ENCODE results near the gene NFIX. TPM values are rescaled to one million over a fixed set of nuclear protein-coding genes. Genes with fewer than 3 reads are reported as not detected.

NFIX gene
- total RNA-seq, 2 experiments from 2014 or later = 6.2 to 6.4 TPM

GRCh38 chr19:12983542-12984142 lies 11.6 kb upstream of the NFIX start:
- H3K36me3 Mint-ChIP-seq (ENCODE audit: low read depth) = no peaks in the 10 kb centered on the region
- H3K27me3 Mint-ChIP-seq (ENCODE audit: low read depth) = no peaks in the 10 kb centered on the region
- no peak overlapping the region for H3K4me3 Mint-ChIP-seq
- H3K27ac Mint-ChIP-seq = no peak overlapping the region
- peak; percentile 81 for DNase-seq
- no peaks in the 10 kb centered on the region for H3K4me1 Mint-ChIP-seq (ENCODE audit: low read depth)
- CTCF ChIA-PET = interaction anchor here (0.6 to 5.3 kb wide), 7 partner anchors 16 to 746 kb away, joined by 3 to 53 read pairs (median 4); no protein-coding TSS in a partner anchor
- H3K9me3 Mint-ChIP-seq = no peaks in the 10 kb centered on the region
- intact Hi-C loops (cut with micrococcal nuclease) = loop anchor here (1.0 to 2.0 kb wide), 3 partner anchors 47 to 78 kb away; no protein-coding TSS in a partner anchor

- no peaks in the 10 kb centered on the region for H3K4me1 Mint-ChIP-seq (ENCODE audit: low read depth)
- intact Hi-C loops (cut with micrococcal nuclease) = no loop called here
- CTCF ChIA-PET = interaction anchor here (0.6 to 5.3 kb wide), 8 partner anchors 16 to 746 kb away, joined by 3 to 53 read pairs (median 4); no protein-coding TSS in a partner anchor
- no peak for DNase-seq
- no peaks in the 10 kb centered on the region for H3K36me3 Mint-ChIP-seq (ENCODE audit: low read depth)
- no peak overlapping the region for H3K4me3 Mint-ChIP-seq
- no peaks in the 10 kb centered on the region for H3K27me3 Mint-ChIP-seq (ENCODE audit: low read depth)
- no peaks in the 10 kb centered on the region for H3K9me3 Mint-ChIP-seq
- H3K27ac Mint-ChIP-seq = no peak overlapping the region
Observed at GRCh38 chr19:12984143-12984627, 11.1 kb upstream of the NFIX start.

GRCh38 chr19:12984683-12985048 lies 10.6 kb upstream of the NFIX start:
- Mint-ChIP-seq H3K36me3 (ENCODE audit: low read depth) (no peaks in the 10 kb centered on the region), H3K27me3 (ENCODE audit: low read depth) (no peaks in the 10 kb centered on the region), H3K4me3 (no peak overlapping the region), H3K4me1 (ENCODE audit: low read depth) (no peaks in the 10 kb centered on the region), H3K27ac (no peak overlapping the region), H3K9me3 (no peaks in the 10 kb centered on the region)
- no peak for DNase-seq
- CTCF ChIA-PET = interaction anchor here (1.0 to 5.3 kb wide), 6 partner anchors 19 to 110 kb away, joined by 3 to 53 read pairs (median 4); no protein-coding TSS in a partner anchor
- intact Hi-C loops (cut with micrococcal nuclease) = no loop called here

GRCh38 chr19:12985049-12985776 lies 10.1 kb upstream of the NFIX start:
- intact Hi-C loops (cut with micrococcal nuclease) = no loop called here
- CTCF ChIA-PET = interaction anchor here (0.9 to 5.3 kb wide), 8 partner anchors 9 to 119 kb away, joined by 3 to 53 read pairs (median 4); no protein-coding TSS in a partner anchor
- Mint-ChIP-seq H3K4me1 (ENCODE audit: low read depth) (no peaks in the 10 kb centered on the region), H3K27ac (no peak overlapping the region), H3K9me3 (no peaks in the 10 kb centered on the region), H3K27me3 (ENCODE audit: low read depth) (no peaks in the 10 kb centered on the region), H3K4me3 (no peak overlapping the region), H3K36me3 (ENCODE audit: low read depth) (no peaks in the 10 kb centered on the region)
- no peak for DNase-seq

GRCh38 chr19:12986726-12987125 lies 8.5 kb upstream of the NFIX start:
- DNase-seq = no peak
- Mint-ChIP-seq H3K27ac (no peak overlapping the region), H3K4me1 (ENCODE audit: low read depth) (no peaks in the 10 kb centered on the region), H3K27me3 (ENCODE audit: low read depth) (no peaks in the 10 kb centered on the region), H3K4me3 (no peak overlapping the region), H3K9me3 (no peaks in the 10 kb centered on the region), H3K36me3 (ENCODE audit: low read depth) (no peaks in the 10 kb centered on the region)
- intact Hi-C loops (cut with micrococcal nuclease) = no loop called here
- CTCF ChIA-PET = interaction anchor here (1.0 to 5.3 kb wide), 2 partner anchors 9 to 73 kb away, joined by 3 to 53 read pairs; no protein-coding TSS in a partner anchor

- CTCF ChIA-PET = no interaction called here
- no peak overlapping the region for H3K4me3 Mint-ChIP-seq
- intact Hi-C loops (cut with micrococcal nuclease) = no loop called here
- H3K27me3 Mint-ChIP-seq (ENCODE audit: low read depth) = no peaks in the 10 kb centered on the region
- H3K4me1 Mint-ChIP-seq (ENCODE audit: low read depth) = no peaks in the 10 kb centered on the region
- H3K27ac Mint-ChIP-seq = no peak overlapping the region
- H3K36me3 Mint-ChIP-seq (ENCODE audit: low read depth) = no peaks in the 10 kb centered on the region
- H3K9me3 Mint-ChIP-seq = no peaks in the 10 kb centered on the region
- no peak for DNase-seq
Observed at GRCh38 chr19:12987190-12987589, 8.1 kb upstream of the NFIX start.

GRCh38 chr19:12987781-12988180 lies 7.5 kb upstream of the NFIX start:
- Mint-ChIP-seq H3K9me3 (no peaks in the 10 kb centered on the region), H3K27ac (no peak overlapping the region), H3K4me1 (ENCODE audit: low read depth) (no peaks in the 10 kb centered on the region), H3K4me3 (no peak overlapping the region), H3K27me3 (ENCODE audit: low read depth) (no peaks in the 10 kb centered on the region), H3K36me3 (ENCODE audit: low read depth) (no peaks in the 10 kb centered on the region)
- DNase-seq = no peak
- intact Hi-C loops (cut with micrococcal nuclease) = no loop called here
- CTCF ChIA-PET = no interaction called here

- DNase-seq = no peak
- H3K27me3 Mint-ChIP-seq (ENCODE audit: low read depth) = no peaks in the 10 kb centered on the region
- no peaks in the 10 kb centered on the region for H3K36me3 Mint-ChIP-seq (ENCODE audit: low read depth)
- intact Hi-C loops (cut with micrococcal nuclease) = no loop called here
- no peak overlapping the region for H3K4me3 Mint-ChIP-seq
- H3K9me3 Mint-ChIP-seq = no peaks in the 10 kb centered on the region
- no peak overlapping the region for H3K27ac Mint-ChIP-seq
- H3K4me1 Mint-ChIP-seq (ENCODE audit: low read depth) = peaks cover 5% of the 10 kb centered on the region
- CTCF ChIA-PET = no interaction called here
Observed at GRCh38 chr19:12990431-12990830, 4.8 kb upstream of the NFIX start.

- H3K4me1 Mint-ChIP-seq (ENCODE audit: low read depth) = peaks cover 5% of the 10 kb centered on the region
- CTCF ChIA-PET = no interaction called here
- DNase-seq = no peak
- H3K9me3 Mint-ChIP-seq = no peaks in the 10 kb centered on the region
- no peaks in the 10 kb centered on the region for H3K36me3 Mint-ChIP-seq (ENCODE audit: low read depth)
- no peaks in the 10 kb centered on the region for H3K27me3 Mint-ChIP-seq (ENCODE audit: low read depth)
- intact Hi-C loops (cut with micrococcal nuclease) = no loop called here
- H3K4me3 Mint-ChIP-seq = no peak overlapping the region
- H3K27ac Mint-ChIP-seq = no peak overlapping the region
Observed at GRCh38 chr19:12990853-12991252, 4.4 kb upstream of the NFIX start.

- H3K4me1 Mint-ChIP-seq (ENCODE audit: low read depth) = peaks cover 7% of the 10 kb centered on the region
- no peaks in the 10 kb centered on the region for H3K36me3 Mint-ChIP-seq (ENCODE audit: low read depth)
- CTCF ChIA-PET = interaction anchor here (3.6 kb wide), 1 partner anchor 26 kb away, joined by 12 read pairs; no protein-coding TSS in a partner anchor
- no peak for DNase-seq
- H3K27me3 Mint-ChIP-seq (ENCODE audit: low read depth) = no peaks in the 10 kb centered on the region
- H3K4me3 Mint-ChIP-seq = no peak overlapping the region
- intact Hi-C loops (cut with micrococcal nuclease) = no loop called here
- H3K9me3 Mint-ChIP-seq = no peaks in the 10 kb centered on the region
- H3K27ac Mint-ChIP-seq = no peak overlapping the region
Observed at GRCh38 chr19:12991296-12991695, 4.0 kb upstream of the NFIX start.

- intact Hi-C loops (cut with micrococcal nuclease) = no loop called here
- Mint-ChIP-seq H3K4me1 (ENCODE audit: low read depth) (peaks cover 9% of the 10 kb centered on the region), H3K4me3 (no peak overlapping the region), H3K27me3 (ENCODE audit: low read depth) (no peaks in the 10 kb centered on the region), H3K9me3 (no peaks in the 10 kb centered on the region), H3K27ac (no peak overlapping the region), H3K36me3 (ENCODE audit: low read depth) (no peaks in the 10 kb centered on the region)
- DNase-seq = no peak
- CTCF ChIA-PET = interaction anchor here (1.0 to 3.6 kb wide), 2 partner anchors 27 to 38 kb away, joined by 3 to 12 read pairs; no protein-coding TSS in a partner anchor
Observed at GRCh38 chr19:12992729-12993128, 2.5 kb upstream of the NFIX start.

- Mint-ChIP-seq H3K9me3 (no peaks in the 10 kb centered on the region), H3K27ac (no peak overlapping the region), H3K4me1 (ENCODE audit: low read depth) (peaks cover 9% of the 10 kb centered on the region), H3K36me3 (ENCODE audit: low read depth) (no peaks in the 10 kb centered on the region), H3K4me3 (no peak overlapping the region), H3K27me3 (ENCODE audit: low read depth) (no peaks in the 10 kb centered on the region)
- CTCF ChIA-PET = interaction anchor here (3.6 kb wide), 1 partner anchor 28 kb away, joined by 12 read pairs; no protein-coding TSS in a partner anchor
- no peak for DNase-seq
- intact Hi-C loops (cut with micrococcal nuclease) = no loop called here
Observed at GRCh38 chr19:12993562-12993961, 1.7 kb upstream of the NFIX start.
